IMR-90 (cell line): ENCODE measurements around the gene TIGD1. TPM values are rescaled to one million over a fixed set of nuclear protein-coding genes. Genes with fewer than 3 reads are reported as not detected.

Experiments used
- CEBPB ChIP-seq: IDR thresholded peaks from 2 replicates; pipeline ENCODE4 v1.6.1; 2012; ENCODE audit warnings: low read depth, low read length, improper control_type of control experiment
- MAFK ChIP-seq: IDR thresholded peaks from 2 replicates; pipeline ENCODE4 v1.6.1; 2012; ENCODE audit warnings: low read depth, low read length, improper control_type of control experiment
- MAZ ChIP-seq: IDR thresholded peaks from 2 replicates; pipeline ENCODE4 v1.6.1; 2012; ENCODE audit warnings: low read depth, mild to moderate bottlenecking, low read length, improper control_type of control experiment, moderate library complexity, borderline replicate concordance
- RCOR1 ChIP-seq: IDR thresholded peaks from 2 replicates; pipeline ENCODE4 v1.6.1; 2012; ENCODE audit warnings: mild to moderate bottlenecking, low read length, improper control_type of control experiment; ENCODE audit not compliant: insufficient replicate concordance
- SMC3 ChIP-seq: fragments of 150-350 bp; IDR thresholded peaks from 2 replicates; pipeline ENCODE4 v1.6.1; 2016; ENCODE audit warnings: low read depth, mild to moderate bottlenecking, antibody characterized with exemption, low read length, moderate library complexity
- polyA plus RNA-seq, 3 experiments: library from polyadenylated mRNA; depleted of rRNA; stranded (reverse); fragments of >200 nt; gene quantifications; 2 replicates each; pipeline ENCODE4 v1.2.3, GENCODE V29; 2012; ENCODE audit warnings: low replicate concordance in 1 of 3
- total RNA-seq: library from RNA; depleted of rRNA; stranded (reverse); fragments of >200 nt; gene quantifications from 2 replicates; pipeline ENCODE4 v1.2.3, GENCODE V29; 2012

TIGD1 gene
- total and polyA plus RNA-seq, 2 of the 4 experiments (the other 2 are of a cell fraction): 2.7 to 2.9 TPM

DNA sequence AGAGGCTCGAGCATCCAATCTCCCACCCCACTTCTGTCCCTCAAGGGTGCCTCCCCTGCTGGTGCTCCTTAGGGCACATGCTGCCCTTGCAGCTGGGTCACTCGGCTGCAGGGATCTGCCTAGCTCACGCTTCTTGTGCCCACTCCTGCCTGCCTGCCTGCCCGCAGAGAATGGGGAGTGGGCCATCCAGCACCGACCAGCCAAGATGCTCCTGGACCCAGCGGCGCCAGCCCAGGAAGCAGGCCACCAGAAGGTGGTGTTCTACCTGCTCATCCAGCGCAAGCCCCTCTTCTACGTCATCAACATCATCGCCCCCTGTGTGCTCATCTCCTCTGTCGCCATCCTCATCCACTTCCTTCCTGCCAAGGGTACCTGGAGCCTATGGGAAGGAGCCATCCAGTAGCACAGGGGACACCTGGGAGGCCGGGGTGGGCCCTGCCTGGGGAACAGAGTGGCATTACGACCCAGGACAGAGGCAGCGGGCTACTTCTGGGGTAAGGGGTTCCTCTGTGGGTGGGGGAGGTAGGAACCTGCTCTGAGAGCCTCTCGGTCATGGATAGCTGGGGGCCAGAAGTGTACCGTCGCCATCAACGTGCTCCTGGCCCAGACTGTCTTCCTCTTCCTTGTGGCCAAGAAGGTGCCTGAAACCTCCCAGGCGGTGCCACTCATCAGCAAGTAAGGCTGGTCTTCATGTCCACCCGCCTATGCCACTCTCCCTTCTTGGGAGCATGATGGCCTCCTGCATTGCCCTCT, 7.5 kb downstream of the TIGD1 start (continued):
- TF ChIP-seq MAZ (no peak), MAFK (no peak), CEBPB (no peak), RCOR1 (no peak), SMC3 (no peak)
